ENCODE measurements around the gene LRCH2.

LRCH2 gene

DNA sequence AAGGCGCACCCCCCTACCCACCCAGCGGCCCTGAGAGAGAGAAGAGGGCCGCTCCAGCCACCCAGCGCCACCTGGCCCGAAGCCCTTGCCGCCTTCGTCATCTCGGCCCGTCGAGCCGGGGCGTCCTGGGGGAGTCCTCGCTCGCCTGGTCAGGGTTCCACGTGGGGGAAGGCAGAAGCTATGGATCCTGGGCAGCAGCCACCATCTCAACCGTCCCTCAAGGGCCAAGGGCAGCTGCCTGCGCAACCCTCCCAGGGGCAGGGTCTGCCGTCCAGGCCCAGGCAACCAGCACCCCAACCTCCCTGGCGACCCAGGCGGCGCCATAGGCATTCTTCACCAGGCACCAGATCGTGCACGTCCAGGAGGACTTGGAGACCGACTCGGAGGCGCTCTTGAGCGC is 165.0 kb downstream of the LRCH2 start:
- FAIRE-seq (no peak), DNase-seq (ENCODE audit: low spot score) (no peak)

DNA sequence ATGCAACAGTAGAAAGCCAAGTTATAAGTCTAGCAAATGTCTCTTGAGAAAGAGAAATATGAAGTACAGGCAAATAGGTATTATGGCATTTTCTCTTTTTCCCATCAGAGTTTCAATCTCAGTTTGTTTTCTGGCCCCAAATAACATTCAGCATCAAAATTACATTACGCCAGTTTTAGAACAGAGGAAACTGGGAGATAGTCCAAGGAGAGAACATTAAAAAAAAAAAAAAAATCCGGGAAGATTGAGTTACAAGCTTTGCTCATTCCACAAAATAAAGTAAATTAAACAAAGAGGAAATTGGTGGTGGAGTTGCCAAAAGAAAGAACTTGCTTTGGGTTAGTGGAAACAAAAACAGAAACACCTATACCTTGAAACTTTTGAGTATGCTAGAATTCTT is 166.1 kb downstream of the LRCH2 start:
- FAIRE-seq (no peak), DNase-seq (ENCODE audit: low spot score) (no peak)

DNA sequence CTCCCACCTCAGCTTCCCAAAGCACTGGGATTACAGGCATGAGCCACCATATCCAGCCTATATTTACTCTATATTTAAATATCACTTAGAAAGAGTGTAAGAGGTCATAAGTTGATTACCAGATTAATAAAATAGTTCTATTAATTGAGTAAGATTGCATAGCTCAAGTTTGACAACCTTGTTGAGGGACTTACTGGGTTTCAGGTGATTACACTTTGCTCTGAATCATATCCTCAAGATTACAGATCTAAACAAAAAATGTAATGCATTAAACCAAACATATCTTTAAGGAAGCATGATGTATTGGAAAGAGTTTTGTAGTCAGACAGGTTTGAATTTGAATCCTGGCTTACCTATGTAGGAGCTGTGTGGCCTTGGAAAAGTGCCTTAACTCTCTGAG is 168.6 kb downstream of the LRCH2 start:
- no peak for FAIRE-seq

More for the DNA sequence above, 168.6 kb downstream of the LRCH2 start:
- DNase-seq (ENCODE audit: low spot score): no peak

All from urothelium cell line (cell line).